Esophagus mucosa (tissue), 1 donor: ENCODE measurements around the gene TLR4. TPM values are rescaled to one million over a fixed set of nuclear protein-coding genes. Genes with fewer than 3 reads are reported as not detected.

ENCODE experiments used
- ATAC-seq: fragments of 200-7000 bp; cut with Tn5 transposase; one replicate; pipeline ENCODE4 v1.9.1; 2020
- total RNA-seq: library from RNA; stranded (reverse); gene quantifications from one replicate; pipeline ENCODE4 v1.2.4, GENCODE V29; 2023
- donor health status: DM: yes; HTN: yes; CAD: no.

Gene TLR4
- total RNA-seq, 1 donor from 2014 or later: 1.0 TPM

GRCh38 chr9:117715411-117715989, 11.3 kb downstream of the TLR4 start:
- no peak for ATAC-seq

GRCh38 chr9:117718085-117718484, 13.9 kb downstream of the TLR4 start:
- ATAC-seq: no peak

GRCh38 chr9:117718701-117719100, 14.5 kb downstream of the TLR4 start:
- no peak for ATAC-seq

- ATAC-seq: no peak
These were observed 15.1 kb downstream of the TLR4 start for GRCh38 chr9:117719161-117719920.

GRCh38 chr9:117720066-117720465, 15.9 kb downstream of the TLR4 start:
- no peak for ATAC-seq

GRCh38 chr9:117720555-117720954, 16.4 kb downstream of the TLR4 start:
- ATAC-seq: no peak

GRCh38 chr9:117720987-117721386, 16.8 kb downstream of the TLR4 start:
- no peak for ATAC-seq

GRCh38 chr9:117722108-117722761, 18.0 kb downstream of the TLR4 start:
- no peak for ATAC-seq

GRCh38 chr9:117723986-117724625, 19.9 kb downstream of the TLR4 start:
- ATAC-seq: no peak

- ATAC-seq: no peak
These were observed 21.3 kb downstream of the TLR4 start for GRCh38 chr9:117725426-117725887.

GRCh38 chr9:117729375-117729774, 25.2 kb downstream of the TLR4 start:
- ATAC-seq: no peak

- ATAC-seq: no peak
These were observed 28.3 kb downstream of the TLR4 start for GRCh38 chr9:117732494-117732893.

GRCh38 chr9:117733465-117733864, 29.3 kb downstream of the TLR4 start:
- no peak for ATAC-seq

- no peak for ATAC-seq
These were observed 29.9 kb downstream of the TLR4 start for GRCh38 chr9:117734082-117734481.

GRCh38 chr9:117734523-117735314, 30.5 kb downstream of the TLR4 start:
- ATAC-seq: no peak

GRCh38 chr9:117737721-117738226, 33.6 kb downstream of the TLR4 start:
- no peak for ATAC-seq

GRCh38 chr9:117739206-117739605, 35.0 kb downstream of the TLR4 start:
- no peak for ATAC-seq

- no peak for ATAC-seq
These were observed 35.6 kb downstream of the TLR4 start for GRCh38 chr9:117739624-117740347.

- ATAC-seq: no peak
These were observed 37.9 kb downstream of the TLR4 start for GRCh38 chr9:117742131-117742530.

- ATAC-seq: no peak
These were observed 40.2 kb downstream of the TLR4 start for GRCh38 chr9:117744369-117744768.

- ATAC-seq: no peak
These were observed 40.7 kb downstream of the TLR4 start for GRCh38 chr9:117744856-117745389.
